Activated CD4-positive, alpha-beta T cell treated with anti-CD3 and anti-CD28 coated beads, Interleukin-10, Interleukin-2, amounts not matched to agents 100 ng/mL and 50 ng/mL, durations not matched to agents 16 hours and 8 hours (primary cell): ENCODE measurements around the gene CPN2.

Experiments used
- DNase-seq: peaks from one replicate; pipeline ENCODE4 v3.0.0-alpha.2; 2020

CPN2 gene

GRCh38 chr3:194350726-194351071, 429 bp downstream of the CPN2 start:
- no peak for DNase-seq

- DNase-seq, result no peak
Observed at GRCh38 chr3:194348354-194348753, 2.8 kb downstream of the CPN2 start.

- DNase-seq, result no peak
Observed at GRCh38 chr3:194346621-194347020, 4.5 kb downstream of the CPN2 start.

- no peak for DNase-seq
Observed at GRCh38 chr3:194346035-194346434, 5.1 kb downstream of the CPN2 start.

GRCh38 chr3:194344012-194344411, 7.1 kb downstream of the CPN2 start:
- peak; percentile 70 for DNase-seq

DNA sequence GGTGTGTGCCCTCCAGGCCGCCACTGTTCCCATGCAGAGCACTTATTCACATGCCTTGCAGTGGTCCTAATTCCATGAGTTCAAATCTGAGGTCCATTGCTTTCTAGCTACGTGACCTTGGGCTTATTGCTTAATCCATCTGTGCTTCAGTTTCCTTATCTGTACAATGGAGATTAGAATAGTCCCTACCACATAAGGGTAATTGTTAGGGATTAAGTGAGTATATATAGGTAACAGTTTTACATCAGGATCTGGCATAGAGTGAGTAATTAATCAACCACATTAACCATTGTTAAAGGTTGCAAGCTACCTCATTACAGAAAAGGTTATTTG, 7.6 kb downstream of the CPN2 start:
- no peak for DNase-seq

- no peak for DNase-seq
Observed at GRCh38 chr3:194342861-194343560, 8.1 kb downstream of the CPN2 start.

- DNase-seq, result no peak
Observed at GRCh38 chr3:194340757-194341400, 10.2 kb downstream of the CPN2 start.

- no peak for DNase-seq
Observed at GRCh38 chr3:194339840-194340239, 11.3 kb downstream of the CPN2 start.

DNA sequence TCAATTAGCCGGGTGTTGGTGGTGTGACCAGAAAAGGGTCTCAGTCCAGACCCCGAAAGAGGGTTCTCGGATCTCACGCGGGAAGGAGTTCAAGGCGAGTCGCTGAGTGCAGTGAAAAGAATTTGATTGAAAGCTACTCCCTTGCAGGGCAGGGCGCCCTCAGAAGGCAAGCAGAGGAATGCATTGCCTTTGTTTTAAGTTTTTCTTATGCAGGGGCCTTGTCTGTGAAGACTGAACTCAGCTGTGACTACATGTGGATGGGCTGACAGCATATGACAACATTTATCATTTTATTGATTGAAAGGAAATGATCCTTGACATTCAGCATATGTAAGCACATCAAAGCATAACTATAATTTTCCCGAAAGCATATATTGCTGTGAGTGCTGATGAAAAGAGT, 11.8 kb downstream of the CPN2 start:
- DNase-seq, result no peak

DNA sequence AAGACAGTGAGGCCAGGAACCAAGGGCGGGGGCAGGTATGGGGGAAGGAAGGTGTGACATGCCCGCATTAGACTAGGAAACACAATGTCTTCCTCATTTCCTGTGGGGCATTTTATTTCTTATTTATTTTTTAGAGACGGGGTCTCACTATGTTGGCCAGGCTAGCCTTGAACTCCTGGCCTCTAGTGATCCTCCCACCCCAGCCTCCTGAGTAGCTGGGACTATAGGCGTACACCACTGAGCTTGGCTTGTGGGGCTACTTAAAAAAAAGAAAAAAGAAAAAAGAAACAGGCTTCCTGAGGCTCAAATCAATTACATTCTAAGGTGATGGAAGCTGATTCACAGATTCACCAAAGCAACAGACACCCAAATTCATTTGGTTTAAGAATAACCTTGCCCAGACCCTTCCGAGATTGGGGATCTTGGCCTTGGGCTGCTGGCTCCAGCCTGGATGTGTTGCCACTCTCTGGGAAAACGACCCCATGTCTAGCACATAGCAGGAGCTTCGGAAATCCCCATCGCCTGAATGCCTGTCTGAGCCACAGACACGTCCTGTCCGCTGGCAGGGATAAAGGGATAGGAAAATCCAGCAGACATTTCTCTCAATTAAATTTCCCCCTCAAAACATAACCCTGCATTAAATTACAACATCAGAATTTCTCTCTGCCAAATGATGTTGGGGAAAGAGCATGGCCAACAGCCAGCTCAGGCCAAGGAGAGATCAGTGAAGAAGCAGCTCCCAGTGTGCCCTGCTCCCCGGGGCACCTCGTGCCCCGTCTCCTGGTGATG, 13.0 kb downstream of the CPN2 start:
- no peak for DNase-seq

DNA sequence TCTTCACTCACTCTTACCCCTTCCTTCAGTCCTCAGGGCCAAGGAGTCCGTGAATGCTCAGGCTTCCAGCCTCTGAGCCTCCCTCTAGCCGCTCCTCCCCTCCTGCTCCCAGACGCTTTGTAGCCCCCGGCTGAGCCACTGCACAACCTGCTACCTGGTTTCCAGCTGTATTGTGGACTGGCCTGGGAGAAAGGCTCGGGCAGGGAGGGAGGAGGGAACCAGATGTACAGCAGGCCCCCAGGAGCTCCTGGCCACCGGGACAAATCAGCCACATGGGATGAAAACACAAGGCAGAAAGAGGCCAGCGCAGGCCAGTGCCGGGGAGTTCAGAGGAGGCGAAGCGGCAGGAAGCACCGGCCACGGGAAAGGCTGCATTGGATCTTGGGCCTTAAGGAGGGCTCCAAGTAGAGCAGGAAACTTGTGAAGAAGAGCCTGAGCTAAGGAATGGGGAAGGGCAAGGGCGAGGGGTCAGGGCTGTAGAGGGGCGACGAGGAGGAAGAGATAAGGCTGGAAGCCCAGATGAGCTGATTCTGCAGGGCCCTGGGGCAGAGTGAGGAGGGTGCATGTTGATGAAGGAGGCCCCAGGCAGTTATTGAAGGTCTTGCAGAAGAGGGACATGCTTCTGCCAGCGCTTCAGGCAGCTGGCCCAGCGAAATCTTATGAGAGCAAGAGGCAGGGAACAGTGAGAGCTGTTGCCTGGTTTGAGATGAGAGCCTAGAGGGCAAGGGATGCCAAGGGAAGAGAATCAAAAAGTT, 14.3 kb downstream of the CPN2 start:
- DNase-seq, result no peak

DNA sequence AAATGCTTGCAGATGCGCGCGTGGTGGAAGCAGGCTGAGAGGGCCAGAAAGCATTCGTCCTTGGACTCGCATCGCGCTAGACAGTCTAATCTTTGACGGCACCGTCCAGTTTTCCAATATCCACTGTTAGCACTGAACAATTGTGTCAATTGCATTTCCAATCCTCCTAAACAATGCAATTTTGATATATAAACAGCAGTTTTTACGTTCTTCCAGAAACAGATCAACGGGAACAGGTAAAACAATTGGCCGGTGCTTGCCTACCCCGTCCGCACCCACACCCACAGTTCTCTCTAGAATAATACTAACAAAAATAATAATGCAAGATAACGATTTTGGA, 17.2 kb downstream of the CPN2 start:
- no peak for DNase-seq

DNA sequence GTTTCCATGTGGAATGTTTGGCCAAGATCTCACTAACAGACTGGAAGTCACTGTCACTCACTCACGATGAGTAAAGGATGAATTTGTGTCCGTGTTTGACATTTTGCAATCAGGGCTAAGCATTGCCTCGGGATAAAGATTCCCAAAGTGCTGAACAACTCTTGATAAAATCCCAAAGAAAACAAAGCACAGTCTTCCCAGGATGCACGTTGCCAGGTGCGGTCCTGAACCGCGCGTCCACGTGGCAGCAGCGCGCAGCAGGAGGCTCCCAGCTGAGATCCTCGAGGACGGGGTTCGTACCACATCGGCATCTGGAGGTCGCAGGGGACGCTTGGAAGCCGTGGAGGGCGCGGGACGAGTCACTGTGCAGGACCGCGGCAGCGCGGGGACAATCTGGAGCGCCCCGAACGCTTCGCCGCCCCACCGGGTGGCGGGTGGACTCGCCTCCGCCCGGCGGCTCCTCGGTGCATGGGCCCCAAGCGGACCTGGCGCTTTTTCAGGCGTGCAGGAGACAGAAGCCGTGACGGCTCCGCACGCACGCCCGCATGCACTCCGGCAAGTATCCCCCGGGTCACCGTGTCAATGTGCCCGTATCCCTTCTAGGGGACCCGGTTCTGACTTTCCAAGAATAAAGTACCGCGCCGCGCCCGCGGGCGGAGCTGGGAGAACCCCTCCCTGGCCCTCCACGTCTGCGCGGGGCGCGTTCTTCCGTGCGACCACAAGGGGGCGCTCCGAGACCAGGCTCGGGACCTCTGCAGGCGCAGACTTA, 17.7 kb downstream of the CPN2 start:
- peak; percentile 91 for DNase-seq

DNA sequence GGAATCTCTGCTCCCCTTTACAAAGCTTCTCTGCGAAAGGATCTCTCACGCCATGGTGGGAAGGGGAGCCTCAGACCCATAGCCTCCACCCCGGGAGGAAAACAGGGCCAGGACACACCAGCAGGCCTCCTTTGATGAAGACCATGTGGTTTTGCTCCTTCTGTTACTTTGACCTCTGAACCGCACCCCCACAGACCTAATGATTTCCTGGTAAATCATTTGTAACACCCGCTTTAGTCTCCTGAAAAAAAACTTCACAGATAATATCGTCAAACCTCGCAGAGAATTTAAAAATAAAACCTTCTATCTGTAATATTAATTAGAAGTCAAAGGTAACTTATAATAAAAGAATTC, 18.3 kb downstream of the CPN2 start:
- no peak for DNase-seq

DNA sequence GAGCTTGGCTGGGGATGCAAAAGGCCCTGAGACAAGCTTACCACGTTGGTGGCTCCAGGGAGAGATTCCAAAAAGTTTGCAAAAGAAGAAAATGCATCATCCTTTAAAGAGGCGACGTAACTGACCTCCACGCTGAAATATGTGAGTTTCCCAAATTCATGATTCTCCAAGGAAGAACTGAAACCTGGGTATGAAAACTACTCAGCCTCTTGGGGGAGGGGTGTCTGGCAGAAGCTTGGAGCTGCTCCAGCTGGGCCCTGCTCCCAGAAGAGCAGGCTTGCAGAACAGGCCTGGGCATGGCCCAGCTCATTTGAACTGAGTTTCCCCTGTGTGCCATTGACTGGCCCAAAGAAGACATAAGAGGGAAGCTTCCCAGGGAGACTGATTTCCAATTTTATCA, 20.5 kb downstream of the CPN2 start:
- no peak for DNase-seq

- DNase-seq, result no peak
Observed at GRCh38 chr3:194330160-194330559, 21.0 kb downstream of the CPN2 start.

DNA sequence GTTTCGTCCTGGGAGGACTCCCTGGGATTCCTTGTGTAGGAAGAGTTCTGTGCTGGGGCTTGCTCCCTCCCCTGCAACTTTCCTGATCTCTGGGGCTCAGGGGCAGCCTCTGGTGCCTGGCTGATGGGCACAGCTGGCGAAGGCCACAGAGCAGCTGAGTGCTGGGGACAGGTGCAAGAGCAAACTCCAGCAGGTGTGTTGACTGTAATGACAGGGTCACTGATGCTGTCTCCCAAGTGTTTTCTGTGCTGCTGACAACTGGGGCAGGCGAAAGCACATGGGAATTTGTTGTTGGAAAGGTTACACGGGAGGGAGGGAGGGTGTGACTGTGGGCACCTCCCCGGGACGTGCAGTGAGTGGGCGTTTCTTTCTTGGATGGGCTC, 21.6 kb downstream of the CPN2 start:
- no peak for DNase-seq

DNA sequence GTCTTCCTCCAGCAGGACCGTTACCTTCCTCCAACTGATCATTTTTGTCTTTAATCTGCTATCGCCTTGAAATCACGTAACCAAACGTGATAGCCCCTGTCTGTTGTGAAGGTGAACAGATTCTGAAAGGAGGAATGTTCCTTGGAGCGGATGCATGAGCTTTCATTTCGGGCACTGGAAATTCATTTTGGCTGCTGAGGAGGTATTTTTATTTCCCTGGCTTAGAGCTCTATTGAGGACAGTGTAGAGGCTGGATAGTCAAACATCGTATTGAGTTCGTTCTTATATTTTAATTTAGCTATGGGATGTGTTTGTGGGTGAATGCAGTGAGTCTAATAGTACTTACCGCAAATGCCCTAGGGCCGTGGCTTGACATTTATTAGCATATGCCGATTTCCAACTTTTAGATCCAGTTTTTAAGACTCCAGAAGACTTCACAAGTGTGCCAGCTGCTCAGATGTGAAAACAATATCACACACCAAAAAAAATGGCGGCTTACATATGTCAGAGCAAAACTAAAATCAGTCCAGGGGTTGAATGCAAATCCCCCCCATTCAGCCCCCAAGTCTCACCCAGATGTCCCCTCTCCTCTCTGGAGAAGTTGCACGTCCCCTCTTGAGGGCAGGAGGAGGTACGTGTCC, 22.1 kb downstream of the CPN2 start:
- no peak for DNase-seq

DNA sequence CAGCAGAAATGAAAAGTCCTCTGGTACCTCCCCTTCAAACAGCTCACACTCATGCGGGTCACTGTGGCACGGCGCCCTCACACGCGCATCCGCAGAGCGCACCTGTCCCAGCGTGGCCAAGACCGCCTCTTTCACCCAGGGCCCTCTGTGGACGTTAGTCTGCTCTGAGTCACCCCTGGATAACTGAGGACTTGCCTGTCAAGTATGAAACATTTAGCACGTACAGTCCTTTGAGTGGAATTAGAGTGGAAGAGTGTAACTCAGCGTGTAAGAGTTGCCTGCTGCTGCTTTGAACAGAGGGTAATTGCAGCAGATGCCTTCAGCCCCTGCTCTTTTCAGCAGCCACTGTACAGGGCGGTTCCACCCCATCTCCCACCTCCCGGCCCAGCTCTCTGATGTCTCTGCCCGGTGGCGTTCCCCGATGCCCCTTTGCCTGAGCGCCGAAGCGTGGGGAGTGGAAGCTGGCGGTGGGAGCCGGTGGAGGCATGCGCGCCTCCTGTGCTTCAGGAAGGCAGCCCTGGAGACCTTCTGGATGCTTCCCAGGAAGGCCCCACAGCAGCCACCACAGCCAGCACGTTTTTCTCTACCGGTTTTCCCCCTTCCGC, 23.0 kb downstream of the CPN2 start:
- DNase-seq, result no peak

DNA sequence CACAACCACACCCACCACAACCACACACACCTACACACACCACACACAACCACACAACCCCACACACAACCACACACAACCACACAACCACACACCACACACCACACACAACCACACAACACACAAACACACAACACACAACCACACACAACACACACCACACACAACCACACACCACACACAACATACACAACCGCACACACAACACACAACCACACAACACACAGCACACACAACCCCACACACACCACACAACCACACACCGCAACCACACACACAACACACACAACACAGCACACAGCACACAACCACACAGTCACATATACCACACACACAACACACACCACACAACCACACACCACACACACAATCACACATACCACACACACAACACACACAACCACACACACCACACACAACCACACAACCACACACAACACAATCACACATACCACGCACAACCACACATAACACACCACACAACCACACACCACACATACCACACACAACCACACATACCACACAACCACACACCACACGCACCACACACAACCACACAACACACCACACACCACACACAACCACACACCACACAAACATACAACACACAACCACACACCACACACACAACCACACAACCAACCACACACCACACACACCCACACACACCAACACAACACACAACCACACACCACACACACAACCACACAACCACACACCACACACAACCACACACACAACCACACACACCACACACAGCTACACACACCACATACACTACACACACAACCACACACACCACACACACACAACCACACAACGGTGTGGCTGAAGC, 23.7 kb downstream of the CPN2 start:
- DNase-seq, result no peak

DNA sequence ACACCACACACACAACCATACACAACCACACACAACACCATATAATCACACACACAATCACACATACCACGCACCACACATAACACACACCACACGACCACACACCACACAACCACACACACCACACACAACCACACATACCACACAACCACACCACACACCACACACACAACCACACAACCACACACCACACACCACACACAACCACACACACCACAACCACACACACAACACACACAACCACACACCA, 24.2 kb downstream of the CPN2 start:
- no peak for DNase-seq
